Measurements from ENCODE around the gene MARCO. TPM values are rescaled to one million over a fixed set of nuclear protein-coding genes. Genes with fewer than 3 reads are reported as not detected.

MARCO gene
- total and polyA plus RNA-seq, 2 of the 8 experiments (the other 6 are each of a cell fraction or from before 2014, with no cell fraction given) = not detected

- TF ChIP-seq SIX5 (IDR thresholded peaks at IDR 0.05; ENCODE audit: low read depth, low read length) = no peak
These were observed 12.9 kb upstream of the MARCO start (continued) for GRCh38 chr2:118929059-118929458.

Data from H1 (cell line).